ENCODE results near the gene SLC9A9.

The SLC9A9 gene

DNA sequence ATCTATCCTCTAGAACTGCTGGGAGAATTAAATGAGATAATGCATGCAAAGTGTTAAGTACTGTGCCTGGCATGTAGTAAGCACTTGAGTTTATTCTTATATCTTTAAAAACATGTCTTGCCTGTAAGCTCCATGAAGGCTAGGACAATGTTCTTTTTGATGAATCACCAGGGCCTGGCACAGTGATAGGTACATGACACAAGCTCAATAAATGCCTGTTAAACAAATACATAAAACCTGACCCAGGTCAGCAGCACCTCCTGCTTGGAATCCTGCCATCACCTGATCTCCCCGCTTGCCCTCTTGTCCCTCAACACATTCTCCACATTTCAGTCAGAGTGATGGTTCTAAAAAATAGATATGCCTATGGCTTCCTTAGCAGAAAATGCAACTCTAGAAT, 541.9 kb downstream of the SLC9A9 start:
- H3K27me3 ChIP-seq (ENCODE audit: insufficient read depth, low read length, poor library complexity) = no peaks in the 10 kb centered on the region
- H3K4me2 ChIP-seq (ENCODE audit: insufficient read depth, low read length) = no peak overlapping the region
- peaks cover 30% of the 10 kb centered on the region for H3K4me1 ChIP-seq (ENCODE audit: insufficient read depth, low read length)
- no peaks in the 10 kb centered on the region for H3K36me3 ChIP-seq (ENCODE audit: insufficient read depth, low read length)
- no peak overlapping the region for H3K9ac ChIP-seq (ENCODE audit: low read depth, low read length)
- DNase-seq (no peak), ATAC-seq (ENCODE audit: insufficient read depth, low read depth) (no peak)
- no peaks in the 10 kb centered on the region for H3K79me2 ChIP-seq (ENCODE audit: insufficient read depth, low read length)
- H2AFZ ChIP-seq (ENCODE audit: low read depth, low read length) = no peak overlapping the region
- H3K9me3 ChIP-seq (ENCODE audit: insufficient read depth, low read length, severe bottlenecking) = no peaks in the 10 kb centered on the region
- no peak overlapping the region for H3K4me3 ChIP-seq (ENCODE audit: low read depth in 1 of 2, low read length in 2 of 2)
- TF ChIP-seq EZH2 (IDR thresholded peaks at IDR 0.05; ENCODE audit: borderline replicate concordance, low read depth, low read length, severe bottlenecking) = no peak
- 0 out of 2 replicates have a peak overlapping the region, but pooled peaks have one; percentile 5 for H3K27ac ChIP-seq (ENCODE audit: low read length)
- no peaks in the 10 kb centered on the region for H4K20me1 ChIP-seq (ENCODE audit: insufficient read depth, low read length)

GRCh38 chr3:143302638-143303171, 545.6 kb downstream of the SLC9A9 start:
- no peak overlapping the region for H3K4me3 ChIP-seq (ENCODE audit: low read depth in 1 of 2, low read length in 2 of 2)
- no peaks in the 10 kb centered on the region for H4K20me1 ChIP-seq (ENCODE audit: insufficient read depth, low read length)
- H3K36me3 ChIP-seq (ENCODE audit: insufficient read depth, low read length) = no peaks in the 10 kb centered on the region
- DNase-seq = no peak
- peak overlapping the region; percentile 43 for H3K27ac ChIP-seq (ENCODE audit: low read length)
- ATAC-seq (ENCODE audit: insufficient read depth, low read depth) = no peak
- H3K27me3 ChIP-seq (ENCODE audit: insufficient read depth, low read length, poor library complexity) = no peaks in the 10 kb centered on the region
- no peak overlapping the region for H3K9ac ChIP-seq (ENCODE audit: low read depth, low read length)
- no peaks in the 10 kb centered on the region for H3K79me2 ChIP-seq (ENCODE audit: insufficient read depth, low read length)
- TF ChIP-seq EZH2 (IDR thresholded peaks at IDR 0.05; ENCODE audit: borderline replicate concordance, low read depth, low read length, severe bottlenecking) (no peak), CTCF (IDR thresholded peaks at IDR 0.05; ENCODE audit: borderline replicate concordance, extremely low read depth, low read length, poor library complexity, severe bottlenecking) (no peak)
- peaks cover 64% of the 10 kb centered on the region for H3K4me1 ChIP-seq (ENCODE audit: insufficient read depth, low read length)
- no peaks in the 10 kb centered on the region for H3K9me3 ChIP-seq (ENCODE audit: insufficient read depth, low read length, severe bottlenecking)
- no peak overlapping the region for H2AFZ ChIP-seq (ENCODE audit: low read depth, low read length)
- no peak overlapping the region for H3K4me2 ChIP-seq (ENCODE audit: insufficient read depth, low read length)

DNA sequence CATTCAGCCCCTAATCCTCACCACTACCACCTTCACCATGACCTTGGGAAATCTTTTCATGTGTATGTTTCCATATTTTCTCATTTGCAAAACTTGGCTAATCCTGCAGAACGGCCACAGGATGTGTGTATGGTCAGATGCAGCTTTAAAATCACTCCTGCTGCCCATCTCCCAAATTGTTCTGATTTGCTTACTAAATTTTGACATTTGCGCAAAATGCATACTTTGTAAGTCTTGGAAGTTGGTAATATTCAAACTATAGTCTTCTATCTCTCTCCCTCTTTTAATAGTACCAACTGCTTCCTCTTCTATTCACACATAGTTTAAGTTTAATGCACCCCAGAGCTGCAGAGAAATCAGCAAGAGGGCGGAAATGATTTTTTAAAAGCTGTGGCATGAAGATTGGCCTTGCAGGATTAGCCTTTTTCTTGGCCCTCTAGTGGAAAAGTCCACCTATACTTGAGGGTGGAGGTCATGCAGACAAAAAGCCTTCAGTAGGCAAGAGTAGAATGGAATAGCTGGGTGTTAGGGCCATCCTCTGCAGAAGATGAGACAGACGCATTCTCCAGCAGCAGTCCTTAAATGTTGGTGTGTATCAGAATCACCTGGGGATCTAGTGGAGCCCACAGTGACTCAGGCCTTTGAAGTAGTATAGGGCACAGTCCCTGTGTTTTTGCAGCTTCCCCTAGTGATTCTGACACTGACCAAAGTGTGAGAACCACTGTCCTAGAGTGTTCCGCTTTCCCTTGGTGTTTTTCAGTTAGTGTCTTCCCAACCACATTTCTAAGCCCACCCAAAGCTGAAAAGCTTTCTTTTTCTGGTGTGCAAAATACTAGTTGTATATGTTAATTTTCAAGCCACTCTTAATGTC, 547.0 kb downstream of the SLC9A9 start:
- no peak overlapping the region for H3K4me3 ChIP-seq (ENCODE audit: low read depth in 1 of 2, low read length in 2 of 2)
- no peak overlapping the region for H3K4me2 ChIP-seq (ENCODE audit: insufficient read depth, low read length)
- ATAC-seq (ENCODE audit: insufficient read depth, low read depth) = peak; percentile 48
- peaks cover 74% of the 10 kb centered on the region for H3K4me1 ChIP-seq (ENCODE audit: insufficient read depth, low read length)
- no peaks in the 10 kb centered on the region for H3K36me3 ChIP-seq (ENCODE audit: insufficient read depth, low read length)
- H3K9ac ChIP-seq (ENCODE audit: low read depth, low read length) = no peak overlapping the region; the same call in 1 of the 2 replicates
- no peaks in the 10 kb centered on the region for H3K79me2 ChIP-seq (ENCODE audit: insufficient read depth, low read length)
- peak overlapping the region; percentile 73 for H3K27ac ChIP-seq (ENCODE audit: low read length)
- H2AFZ ChIP-seq (ENCODE audit: low read depth, low read length) = no peak overlapping the region
- DNase-seq = peak; percentile 42
- no peaks in the 10 kb centered on the region for H3K27me3 ChIP-seq (ENCODE audit: insufficient read depth, low read length, poor library complexity)
- H3K9me3 ChIP-seq (ENCODE audit: insufficient read depth, low read length, severe bottlenecking) = no peaks in the 10 kb centered on the region
- H4K20me1 ChIP-seq (ENCODE audit: insufficient read depth, low read length) = no peaks in the 10 kb centered on the region
- TF ChIP-seq CTCF (IDR thresholded peaks at IDR 0.05; ENCODE audit: borderline replicate concordance, extremely low read depth, low read length, poor library complexity, severe bottlenecking) = no peak
- TF ChIP-seq EZH2 (IDR thresholded peaks at IDR 0.05; ENCODE audit: borderline replicate concordance, low read depth, low read length, severe bottlenecking) = no peak

DNA sequence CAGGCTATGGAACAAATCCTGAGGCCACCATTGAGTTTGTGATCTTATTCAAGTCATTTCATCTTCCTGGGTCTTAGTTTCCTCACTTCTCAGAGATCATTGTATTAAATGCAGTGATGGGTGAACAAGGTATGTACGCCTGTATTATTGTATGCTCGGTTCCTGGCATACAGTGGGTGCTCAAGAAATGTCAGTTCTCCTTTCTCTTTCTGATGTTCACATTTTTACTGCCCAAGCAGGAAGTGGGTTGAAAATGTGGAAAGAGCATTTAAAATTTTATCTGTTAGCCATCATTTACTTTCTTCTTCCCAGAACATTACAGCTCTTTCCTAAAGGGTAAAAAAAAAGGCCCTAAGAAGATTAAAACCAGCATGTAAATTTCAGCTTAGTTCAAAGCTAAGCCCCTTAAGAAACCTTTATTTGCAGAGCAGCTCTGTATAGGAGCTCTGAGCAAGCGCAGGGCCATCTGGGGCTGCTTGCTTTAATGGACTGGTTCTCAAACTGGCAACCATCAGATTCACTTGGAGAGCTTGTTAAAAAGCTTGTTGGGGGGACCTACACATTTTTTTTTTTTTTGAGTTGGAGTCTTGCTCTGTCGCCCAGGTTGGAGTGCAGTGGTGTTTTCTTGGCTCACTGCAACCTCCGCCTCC, 549.3 kb downstream of the SLC9A9 start:
- Histone ChIP-seq H3K79me2 (ENCODE audit: insufficient read depth, low read length) (no peaks in the 10 kb centered on the region), H3K4me2 (ENCODE audit: insufficient read depth, low read length) (peak overlapping the region; percentile 9; the same call in 1 of the 2 replicates), H3K4me1 (ENCODE audit: insufficient read depth, low read length) (peaks cover 97% of the 10 kb centered on the region), H3K27me3 (ENCODE audit: insufficient read depth, low read length, poor library complexity) (no peaks in the 10 kb centered on the region), H3K9me3 (ENCODE audit: insufficient read depth, low read length, severe bottlenecking) (no peaks in the 10 kb centered on the region), H3K27ac (ENCODE audit: low read length) (peak overlapping the region; percentile 73), H3K36me3 (ENCODE audit: insufficient read depth, low read length) (no peaks in the 10 kb centered on the region), H3K4me3 (ENCODE audit: low read depth in 1 of 2, low read length in 2 of 2) (no peak overlapping the region), H2AFZ (ENCODE audit: low read depth, low read length) (no peak overlapping the region), H3K9ac (ENCODE audit: low read depth, low read length) (peak overlapping the region; percentile 18), H4K20me1 (ENCODE audit: insufficient read depth, low read length) (no peaks in the 10 kb centered on the region)
- peak; percentile 55 for DNase-seq
- TF ChIP-seq EZH2 (IDR thresholded peaks at IDR 0.05; ENCODE audit: borderline replicate concordance, low read depth, low read length, severe bottlenecking) = no peak
- no peak for TF ChIP-seq CTCF (IDR thresholded peaks at IDR 0.05; ENCODE audit: borderline replicate concordance, extremely low read depth, low read length, poor library complexity, severe bottlenecking)
- peak; percentile 46 for ATAC-seq (ENCODE audit: insufficient read depth, low read depth)

All from DND-41 (cell line).